HG02885 (cell line): ENCODE results near the gene RBM28.

Experiments
- ATAC-seq: cut with Tn5 transposase; IDR thresholded peaks from one replicate; pipeline ENCODE4 v1.9.1; 2021; ENCODE audit warnings: mild to moderate bottlenecking; ENCODE audit not compliant: unreplicated experiment, poor library complexity

RBM28 gene

DNA sequence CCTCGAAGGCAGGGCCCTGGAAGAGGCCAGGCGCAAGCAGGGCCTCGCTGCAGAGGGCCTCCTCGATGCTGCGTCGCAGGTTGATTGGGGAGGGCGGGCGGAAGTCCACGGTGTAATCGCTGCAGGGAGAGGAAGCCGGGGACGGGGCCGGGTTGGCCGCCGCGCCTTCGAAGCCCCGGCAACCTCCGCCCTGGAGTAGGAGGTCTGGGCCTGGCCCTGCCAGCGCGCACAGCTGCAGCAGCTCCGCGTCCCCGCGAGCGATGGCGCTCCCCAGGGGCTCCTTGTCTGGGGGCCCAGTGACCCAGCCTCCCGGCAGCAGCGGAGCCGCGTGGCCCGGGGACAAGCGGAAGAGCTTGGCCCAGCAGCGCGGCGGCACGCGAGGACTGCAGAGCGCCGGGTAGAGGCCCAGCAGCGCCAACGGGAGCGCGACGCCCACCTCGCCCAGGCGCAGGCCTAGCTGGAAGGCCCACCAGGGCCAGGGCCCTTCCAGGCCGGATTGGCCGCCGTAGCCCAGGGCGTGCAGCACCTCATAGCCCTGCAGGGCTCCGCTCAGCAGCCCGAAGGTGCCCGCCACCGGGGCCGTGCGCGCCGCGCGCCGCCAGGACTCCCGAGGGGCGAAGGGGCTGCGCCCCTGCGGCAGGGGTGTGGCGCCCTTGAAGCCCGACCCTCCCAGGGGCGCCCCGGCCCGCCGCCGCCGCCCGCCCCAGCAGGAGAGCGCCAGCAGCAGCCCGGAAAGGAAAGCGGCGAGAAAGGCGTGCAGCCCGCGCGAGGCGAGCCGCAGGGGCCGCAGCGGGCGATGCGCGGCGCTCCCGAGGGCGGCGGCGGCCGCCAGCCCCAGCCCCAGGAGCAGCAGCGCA is 7.8 kb upstream of the RBM28 start:
- no peak for ATAC-seq

DNA sequence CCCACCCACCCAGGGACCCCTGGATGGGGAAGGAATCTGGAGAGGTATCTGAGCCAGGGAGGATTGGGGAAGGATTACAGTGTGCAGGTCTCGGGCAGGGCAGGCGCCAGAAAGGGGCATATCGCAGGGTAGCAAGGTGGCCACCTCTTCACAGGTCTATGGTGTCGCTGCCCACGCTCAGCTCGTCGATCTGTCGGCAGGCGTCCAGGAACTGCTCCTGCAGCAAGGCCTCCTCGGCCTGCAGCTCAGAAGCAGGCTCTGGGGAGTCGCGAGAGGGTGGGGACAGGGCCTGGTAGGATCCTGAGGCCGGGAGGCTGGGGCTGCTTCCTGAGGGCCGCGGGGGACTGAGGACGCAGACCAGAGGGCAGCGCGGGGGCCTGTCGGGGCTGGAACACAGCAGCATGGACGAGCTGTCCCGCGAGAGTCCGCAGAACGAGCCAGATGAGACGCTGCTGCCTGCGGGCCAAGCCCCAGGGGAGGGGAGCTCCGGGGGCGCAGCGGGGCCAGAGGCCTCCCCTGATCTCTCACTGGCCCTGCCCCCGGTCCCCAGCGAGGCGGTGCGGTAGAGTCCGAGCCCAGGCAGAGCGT is 7.1 kb upstream of the RBM28 start:
- no peak for ATAC-seq

DNA sequence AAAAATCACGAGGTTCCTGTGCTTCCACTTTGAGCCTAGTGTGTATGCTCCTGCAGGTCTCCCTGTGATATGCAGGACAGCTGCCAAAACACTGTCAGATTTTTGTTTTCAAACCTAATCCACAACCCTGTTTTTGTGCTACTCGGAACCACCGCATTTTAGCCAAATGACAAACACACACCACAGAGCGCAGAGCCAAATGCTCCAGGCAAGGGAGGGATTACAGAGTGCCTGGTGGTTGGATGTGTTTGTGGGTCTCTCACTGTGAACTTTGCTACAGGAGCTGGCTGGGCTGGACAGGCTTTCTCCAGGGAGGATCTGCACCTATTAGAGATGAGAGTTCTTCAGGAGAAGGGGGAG is 5.7 kb upstream of the RBM28 start:
- no peak for ATAC-seq

DNA sequence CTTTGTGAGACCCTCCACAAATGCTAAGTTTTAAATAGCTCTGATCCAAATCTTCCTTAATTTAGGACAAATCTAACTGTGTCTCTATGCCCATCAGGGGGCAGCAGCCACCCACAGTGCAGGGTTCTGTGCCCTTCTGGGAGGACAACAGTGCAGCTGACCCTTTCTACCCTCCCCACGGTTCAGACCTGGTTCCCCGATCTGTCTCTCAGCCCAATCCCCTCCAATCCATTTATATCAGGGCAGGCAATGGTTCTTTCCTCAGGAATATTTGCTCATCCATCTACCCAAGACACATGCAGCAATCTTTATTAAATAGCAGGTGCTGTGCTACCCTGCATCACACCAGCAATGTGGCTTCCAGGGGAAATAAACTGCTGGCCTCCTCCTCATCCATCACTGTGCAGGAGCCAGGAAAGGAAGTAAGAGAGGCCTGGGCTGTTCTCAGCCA is 4.0 kb upstream of the RBM28 start:
- no peak for ATAC-seq

DNA sequence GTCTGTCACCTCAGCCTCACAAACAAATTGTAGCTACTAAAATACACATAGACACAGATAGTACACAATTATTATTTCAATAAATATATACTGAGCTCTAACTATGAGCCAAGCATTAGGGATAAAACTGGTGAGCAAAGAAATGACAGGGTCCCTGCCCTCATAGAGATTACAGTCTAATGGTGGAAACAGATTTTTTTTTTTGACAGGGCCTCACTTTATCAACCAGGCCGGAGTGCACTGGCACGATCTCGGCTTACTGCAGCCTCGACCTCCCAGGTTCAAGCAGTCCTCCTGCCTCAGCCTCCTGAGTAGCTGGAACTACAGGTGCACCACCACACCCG is 695 bp upstream of the RBM28 start:
- ATAC-seq, result no peak

DNA sequence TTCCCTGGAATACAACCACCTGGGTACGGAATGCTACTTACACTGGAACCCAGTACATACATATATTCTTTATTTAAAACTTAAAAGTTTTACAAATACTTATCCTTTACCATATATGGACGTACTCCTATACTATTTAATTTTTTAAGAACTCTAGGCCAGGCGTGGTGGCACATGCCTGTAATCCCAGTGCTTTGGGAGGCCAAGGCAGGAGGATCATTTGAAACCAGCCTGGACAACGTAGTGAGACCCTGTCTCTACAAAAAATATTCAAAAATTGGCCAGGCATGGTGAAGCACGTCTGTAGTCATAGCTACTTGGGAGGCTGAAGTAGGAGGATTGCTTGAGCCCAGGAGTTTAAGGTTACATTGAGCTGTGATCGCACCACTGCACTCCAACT is 2.0 kb downstream of the RBM28 start:
- ATAC-seq, result no peak

DNA sequence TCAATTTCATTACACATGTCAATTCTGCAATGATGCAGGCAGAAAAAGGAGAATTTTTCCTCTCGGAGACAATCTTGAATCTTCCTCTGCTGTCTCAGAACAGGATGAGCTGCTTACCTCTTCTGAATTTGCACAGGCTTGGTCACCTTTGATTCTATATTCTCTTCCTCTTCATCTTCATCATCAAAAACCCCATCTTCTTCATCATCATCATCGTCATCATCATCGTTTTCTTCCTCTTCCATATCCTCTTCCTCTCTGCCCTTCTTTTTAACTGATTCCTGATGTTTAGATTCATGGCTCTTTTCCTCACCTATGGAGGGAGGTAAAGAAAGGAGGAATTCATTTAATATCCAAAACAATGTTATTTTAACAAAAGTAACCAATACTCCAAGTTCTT is 8.0 kb downstream of the RBM28 start:
- no peak for ATAC-seq

DNA sequence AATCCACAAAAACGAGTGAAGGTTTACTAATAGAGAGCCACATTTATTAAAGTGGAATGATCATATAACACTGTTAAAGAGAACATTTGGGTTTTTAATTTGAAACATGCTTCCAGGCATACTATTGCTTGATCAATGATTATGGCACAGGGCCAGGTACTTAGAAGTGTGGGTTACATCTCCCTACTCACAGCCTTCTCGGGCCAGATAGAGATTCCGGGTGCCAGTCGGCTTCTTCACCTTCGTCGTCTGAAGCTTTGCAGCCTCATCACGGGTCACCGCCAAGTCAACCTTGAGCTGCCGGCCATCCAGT is 19.4 kb downstream of the RBM28 start:
- no peak for ATAC-seq

DNA sequence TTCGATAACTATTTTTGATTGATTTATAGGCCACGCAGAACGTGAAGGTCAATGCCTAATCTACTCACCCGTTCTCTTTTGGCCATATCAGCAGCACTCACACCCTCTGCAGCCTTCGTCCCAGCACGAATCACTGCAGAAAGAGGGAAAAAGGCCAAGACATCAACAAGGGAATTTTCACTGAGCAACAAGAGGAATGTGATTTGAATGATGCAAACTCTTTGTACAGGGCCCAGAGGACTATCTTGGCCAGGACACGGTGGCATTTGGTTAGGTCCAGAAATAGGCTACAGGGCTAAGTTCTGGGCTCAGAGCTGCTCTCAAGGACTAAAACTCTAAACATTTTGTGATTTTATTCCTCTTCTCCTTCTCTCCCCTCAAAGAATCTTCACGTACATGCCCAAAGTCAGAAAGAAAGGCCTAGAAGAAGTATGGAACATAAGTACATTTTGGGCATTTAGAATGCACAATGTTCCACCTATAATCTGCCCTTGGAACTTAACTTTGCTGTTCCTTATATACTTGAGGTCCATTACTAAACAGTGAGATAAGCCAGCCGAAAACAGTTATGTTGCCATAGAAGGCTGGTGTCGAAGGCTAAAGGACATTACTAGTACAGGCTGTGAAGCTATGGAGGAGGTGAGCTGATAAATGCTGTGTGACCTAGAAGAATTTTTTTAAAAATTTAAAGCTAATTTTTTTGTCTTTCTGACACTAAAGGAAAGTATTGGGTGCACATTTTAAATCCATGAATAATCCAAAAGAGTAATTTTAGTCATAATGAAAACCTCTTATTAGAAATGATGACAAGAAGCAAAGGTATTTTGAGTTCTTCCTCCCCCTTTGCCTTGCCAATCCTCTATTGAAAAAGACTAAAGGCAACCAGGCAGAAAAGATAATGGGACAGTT is 20.0 kb downstream of the RBM28 start:
- no peak for ATAC-seq

DNA sequence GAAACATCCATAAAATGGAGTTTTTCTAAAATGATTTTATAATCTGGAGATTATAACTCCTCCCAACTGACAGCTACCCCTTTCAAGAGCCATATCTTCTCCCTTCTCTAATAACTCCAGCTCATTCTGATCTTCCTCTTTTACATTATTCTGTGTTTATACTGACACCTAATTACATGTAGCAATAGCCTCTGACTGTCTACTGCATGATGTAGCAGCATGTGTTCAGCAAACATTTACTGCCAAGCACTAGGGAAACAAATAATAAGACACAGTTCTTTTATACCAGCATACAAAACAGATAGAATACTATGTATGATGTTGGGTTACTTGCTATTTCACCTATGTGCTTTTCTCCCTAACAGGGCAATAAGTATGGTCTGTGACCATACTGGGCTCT is 20.7 kb downstream of the RBM28 start:
- no peak for ATAC-seq

DNA sequence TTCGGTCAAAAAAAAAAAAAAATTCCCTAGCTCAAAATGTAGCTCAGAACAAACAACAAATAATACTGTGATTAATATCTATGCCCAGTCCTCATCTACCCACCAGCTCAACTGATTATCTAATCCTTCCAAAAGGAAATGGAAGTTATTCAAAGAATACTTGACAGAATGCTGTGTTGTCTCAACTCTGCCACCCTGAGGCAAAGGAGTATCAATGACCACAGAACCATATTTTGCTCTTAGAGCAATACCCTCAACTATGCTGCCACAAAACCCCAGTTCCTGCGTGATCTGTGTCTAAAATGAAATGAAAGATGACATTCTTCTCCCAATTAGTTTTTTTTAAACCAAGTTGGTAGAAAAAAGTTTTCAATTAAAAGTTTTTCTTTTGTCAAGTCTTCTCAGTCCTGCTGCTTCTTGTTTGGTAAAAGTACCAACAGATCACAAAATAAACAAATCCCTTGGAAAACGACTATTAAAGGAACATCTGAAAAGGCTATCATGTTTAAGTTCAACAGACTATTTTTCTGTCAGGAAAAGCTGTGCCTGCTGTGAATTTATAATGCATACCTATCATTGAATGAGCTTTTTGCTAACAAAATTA is 21.6 kb downstream of the RBM28 start:
- ATAC-seq, result no peak

DNA sequence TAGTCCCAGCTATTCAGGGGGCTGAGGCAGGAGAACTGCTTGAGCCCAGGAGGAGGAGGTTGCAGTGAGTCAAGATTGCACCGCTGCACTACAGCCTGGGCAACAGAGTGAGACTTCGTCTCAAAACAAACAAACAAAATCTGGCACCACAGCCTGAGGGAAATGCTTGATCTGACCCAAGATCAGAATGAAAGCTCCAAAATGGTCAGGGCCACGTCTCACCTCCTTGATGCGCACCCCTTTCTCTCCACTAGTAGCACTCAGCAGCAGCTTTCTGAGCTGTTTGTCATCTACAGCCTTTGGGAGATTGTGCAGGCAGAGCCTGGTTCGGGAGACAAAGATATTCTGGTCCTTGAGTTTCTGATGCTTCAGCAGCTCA is 22.7 kb downstream of the RBM28 start:
- ATAC-seq, result no peak

DNA sequence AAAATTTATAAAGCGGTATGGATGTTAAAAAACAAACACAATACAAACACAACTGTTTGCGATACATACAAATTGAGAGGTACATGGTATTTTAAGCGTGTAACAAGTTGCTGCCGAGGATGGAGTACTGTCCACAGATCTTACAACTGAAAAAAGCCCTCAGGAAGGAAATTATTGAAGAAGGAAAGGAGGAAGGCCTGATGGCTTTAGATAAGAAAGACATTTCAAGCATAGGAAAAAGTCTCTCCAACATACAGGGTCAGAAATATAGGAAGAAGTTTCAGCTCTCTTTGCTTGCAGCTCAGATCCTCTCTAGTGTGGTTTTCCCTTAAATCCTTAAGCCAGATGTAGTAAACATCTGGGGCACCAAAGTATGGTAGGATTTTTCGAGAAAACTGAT is 25.0 kb downstream of the RBM28 start:
- no peak for ATAC-seq

DNA sequence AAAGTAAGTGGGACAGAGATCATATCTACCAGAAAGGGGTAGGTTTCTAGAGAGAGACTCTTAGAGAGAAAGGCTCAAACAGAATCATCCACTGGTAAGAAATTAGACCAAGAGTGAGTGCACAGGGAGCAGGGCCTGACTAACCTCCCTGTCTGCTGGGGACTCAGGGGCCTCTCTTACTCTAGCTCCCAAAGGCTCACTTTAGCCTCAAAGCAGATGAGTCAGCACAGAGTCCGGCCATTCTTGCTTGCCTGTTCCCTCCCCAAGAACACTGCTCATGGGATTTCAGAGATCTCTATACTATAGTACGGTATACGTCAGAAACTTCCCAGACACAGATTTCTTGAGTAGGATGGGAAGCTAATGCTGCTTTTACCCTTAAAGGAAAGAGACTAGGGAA is 32.7 kb downstream of the RBM28 start:
- ATAC-seq, result no peak

DNA sequence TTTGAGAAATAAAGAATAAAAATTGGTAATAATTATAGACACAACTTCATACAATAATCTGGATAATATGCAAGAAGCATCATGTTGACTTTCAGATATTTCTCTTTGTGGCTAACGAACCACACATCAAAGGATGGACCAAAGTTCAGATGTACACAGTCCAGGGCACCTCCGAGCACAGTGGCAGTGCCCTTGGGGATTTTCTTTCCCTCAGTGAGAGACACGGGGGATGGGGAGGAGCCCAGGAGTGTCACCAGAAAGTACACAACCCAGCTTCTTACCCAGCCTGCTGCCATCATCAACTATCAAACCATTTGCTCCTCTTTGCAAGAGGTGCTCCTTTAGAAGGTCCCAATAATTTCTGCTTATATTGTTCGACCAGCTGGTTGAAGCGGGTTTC is 33.2 kb downstream of the RBM28 start:
- no peak for ATAC-seq

DNA sequence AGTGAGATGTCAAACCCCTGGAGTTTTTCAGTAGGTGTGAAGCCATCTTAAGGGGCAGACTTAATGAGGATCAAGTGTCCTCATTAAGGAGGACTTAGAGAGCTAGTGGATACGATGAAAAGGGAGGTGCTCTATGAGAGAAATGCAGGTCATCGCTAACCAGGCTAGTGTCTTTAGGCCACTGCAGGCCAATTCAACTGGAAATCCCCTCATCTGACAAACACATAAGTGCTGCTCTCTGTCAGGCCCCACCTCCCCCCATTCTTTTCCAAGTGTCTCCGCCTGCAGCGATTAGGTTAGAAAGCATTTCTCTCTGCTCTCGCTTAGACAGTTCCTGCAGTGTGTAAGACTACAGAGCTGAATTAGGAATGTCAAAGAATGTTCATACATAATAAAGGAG is 33.7 kb downstream of the RBM28 start:
- ATAC-seq, result no peak

DNA sequence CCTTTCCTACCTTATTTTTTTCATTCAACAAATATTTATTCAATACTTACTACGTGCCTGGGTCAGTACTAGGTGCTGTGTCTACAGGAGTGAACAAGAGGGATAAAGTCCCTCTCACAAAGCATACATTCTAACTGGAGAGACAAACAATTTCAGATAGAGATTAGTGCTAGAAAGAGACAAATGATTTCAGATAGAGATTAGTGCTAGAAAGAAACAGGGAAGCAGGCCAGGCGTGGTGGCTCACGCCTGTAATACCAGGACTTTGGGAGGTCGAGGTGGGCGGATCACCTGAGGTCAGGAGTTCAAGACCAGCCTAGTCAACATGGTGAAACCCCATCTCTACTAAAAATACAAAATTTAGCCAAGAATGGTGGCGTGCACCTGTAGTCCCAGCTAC is 34.6 kb downstream of the RBM28 start:
- ATAC-seq, result no peak

DNA sequence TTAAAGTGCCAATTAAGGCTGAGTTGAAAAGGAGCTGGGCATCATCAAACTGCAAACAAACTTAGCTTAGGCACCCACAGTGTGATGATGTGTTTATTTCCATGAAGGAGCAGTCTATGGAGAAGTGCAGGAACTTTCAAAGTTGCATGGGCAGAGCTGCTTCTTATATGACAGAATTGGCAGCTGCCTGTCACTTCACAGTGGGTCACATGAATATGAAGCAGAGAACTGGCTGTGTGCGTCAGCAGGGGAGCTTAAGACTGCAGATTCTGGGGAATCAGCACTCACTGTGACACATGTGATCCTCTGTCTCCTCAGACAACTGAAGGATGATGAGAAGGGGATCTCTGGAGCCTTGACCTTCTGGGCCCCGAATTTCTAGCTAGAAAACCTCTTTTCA is 36.6 kb downstream of the RBM28 start:
- ATAC-seq, result no peak

DNA sequence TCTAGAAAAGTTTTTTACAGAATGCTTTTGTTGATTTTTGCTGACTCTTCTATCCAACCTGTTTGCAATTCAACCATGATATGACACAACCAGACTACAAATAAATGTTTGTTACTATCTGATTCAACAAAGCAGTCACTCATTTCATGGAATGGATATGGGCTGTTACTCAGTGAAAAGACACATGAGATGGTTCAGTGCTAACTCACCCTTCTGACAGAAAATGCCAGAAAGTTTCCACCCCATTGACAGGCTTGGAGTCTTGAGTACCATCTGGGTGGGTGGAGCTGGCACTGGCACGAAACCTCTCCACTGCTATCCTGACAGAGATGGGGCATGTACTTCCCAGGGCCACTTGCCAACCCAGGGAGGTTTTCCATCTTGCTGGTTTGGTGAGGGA is 39.5 kb downstream of the RBM28 start:
- no peak for ATAC-seq

DNA sequence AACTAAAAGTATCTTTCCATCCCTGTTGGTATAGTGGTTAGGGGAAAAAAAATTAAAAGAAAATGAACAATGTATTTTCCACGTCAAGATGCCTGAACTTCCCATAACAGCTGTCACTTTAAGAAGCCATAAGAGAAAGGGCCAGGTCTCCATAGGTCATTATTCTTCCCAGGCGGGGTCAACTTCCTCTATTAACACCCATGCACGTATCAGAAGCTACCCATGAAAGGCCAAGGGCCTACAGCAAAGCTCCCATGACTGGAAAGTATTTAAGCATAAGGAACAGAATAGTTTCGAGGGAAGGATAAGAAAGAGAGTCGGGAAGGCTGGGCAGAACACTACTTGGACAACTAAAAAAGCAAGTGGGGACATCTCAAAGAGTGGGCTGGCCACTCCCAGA is 40.1 kb downstream of the RBM28 start:
- ATAC-seq, result no peak

DNA sequence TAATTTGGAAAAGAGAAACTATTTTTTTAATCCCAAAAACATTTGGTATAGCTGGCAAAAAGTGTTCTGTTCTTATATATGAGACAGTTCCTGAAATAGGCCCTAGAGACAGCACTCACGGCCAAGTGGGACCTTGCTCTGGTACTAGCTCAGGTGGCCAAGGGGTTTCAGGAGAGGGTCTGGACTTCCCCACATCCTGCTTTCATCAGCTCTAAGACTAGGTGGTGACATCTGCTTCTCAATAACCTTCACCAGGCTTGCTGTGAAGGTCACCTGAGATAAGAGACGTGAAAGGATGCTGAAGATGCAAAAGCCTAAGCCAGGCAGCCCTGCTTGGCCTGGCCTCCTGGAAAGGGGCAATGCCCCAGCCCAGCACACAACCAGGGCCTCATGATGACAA is 40.6 kb downstream of the RBM28 start:
- no peak for ATAC-seq
